ENCODE measurements around the gene NOVA1. TPM values are rescaled to one million over a fixed set of nuclear protein-coding genes. Genes with fewer than 3 reads are reported as not detected.

Gene NOVA1
- total RNA-seq, 2 experiments from 2014 or later, result not detected

DNA sequence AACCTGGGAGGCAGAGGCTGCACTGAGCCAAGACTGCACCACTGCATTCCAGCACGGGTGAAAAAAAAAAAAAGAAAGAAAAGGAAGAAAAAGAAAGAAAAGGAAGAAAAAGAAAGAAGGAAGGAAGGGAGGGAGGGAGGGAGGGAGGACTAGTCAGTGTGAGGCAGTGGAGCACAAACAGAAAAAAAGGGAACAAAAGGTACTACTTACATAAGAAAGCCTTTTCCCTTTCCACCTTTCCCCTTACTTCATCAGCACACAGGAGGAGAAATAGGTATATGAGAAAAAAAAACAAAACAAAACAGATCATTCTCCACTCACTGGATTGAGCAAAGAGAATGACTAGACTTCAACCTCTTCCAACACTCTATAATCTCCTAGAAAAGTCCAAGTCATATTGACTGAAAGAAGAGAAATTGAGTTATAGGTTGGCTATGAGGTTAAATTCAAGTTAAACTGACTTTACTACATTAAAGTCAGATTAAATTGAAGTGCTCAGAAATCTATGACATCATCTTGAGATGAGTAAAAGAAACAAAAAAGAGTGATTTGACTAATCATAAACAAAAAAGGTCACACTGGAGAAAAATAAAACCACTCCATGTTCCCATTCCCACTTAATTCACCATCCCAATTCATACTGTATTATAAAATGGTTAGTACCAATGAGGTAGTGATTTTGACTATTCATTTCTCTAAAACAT is 43.6 kb downstream of the NOVA1 start:
- Mint-ChIP-seq H3K9me3 (peaks cover 14% of the 10 kb centered on the region), H3K4me3 (no peak overlapping the region), H3K4me1 (ENCODE audit: low read depth) (no peaks in the 10 kb centered on the region), H3K36me3 (no peaks in the 10 kb centered on the region), H3K27me3 (no peaks in the 10 kb centered on the region), H3K27ac (no peak overlapping the region)
- intact Hi-C loops (cut with micrococcal nuclease), result no loop called here
- no peak for DNase-seq
- ChIA-PET POLR2A (no interaction called here), CTCF (no interaction called here)

DNA sequence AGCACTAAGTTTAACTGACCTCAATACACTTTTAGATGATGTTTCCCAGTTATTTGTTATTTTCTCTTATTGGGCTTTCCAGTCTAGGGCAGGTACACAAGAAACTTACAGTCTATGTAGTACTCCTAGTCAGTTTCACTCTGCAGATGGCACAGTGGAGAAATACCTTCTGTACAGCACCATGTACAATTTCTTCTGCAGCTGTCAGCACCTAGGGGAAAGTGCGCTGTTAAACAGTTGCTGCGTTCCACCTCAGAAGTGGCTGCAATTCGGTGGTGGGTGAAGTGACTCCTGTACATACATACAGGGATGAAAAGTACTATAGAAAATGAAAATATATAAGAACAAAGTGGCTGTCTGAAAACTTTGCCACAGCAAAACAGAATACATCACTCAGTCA is 48.3 kb downstream of the NOVA1 start:
- H3K4me3 Mint-ChIP-seq, result no peak overlapping the region
- no peaks in the 10 kb centered on the region for H3K36me3 Mint-ChIP-seq
- ChIA-PET CTCF (no interaction called here), POLR2A (no interaction called here)
- H3K27ac Mint-ChIP-seq, result no peak overlapping the region
- H3K4me1 Mint-ChIP-seq (ENCODE audit: low read depth), result no peaks in the 10 kb centered on the region
- H3K27me3 Mint-ChIP-seq, result no peaks in the 10 kb centered on the region
- intact Hi-C loops (cut with micrococcal nuclease), result no loop called here
- DNase-seq, result no peak
- H3K9me3 Mint-ChIP-seq, result peaks cover 9% of the 10 kb centered on the region

DNA sequence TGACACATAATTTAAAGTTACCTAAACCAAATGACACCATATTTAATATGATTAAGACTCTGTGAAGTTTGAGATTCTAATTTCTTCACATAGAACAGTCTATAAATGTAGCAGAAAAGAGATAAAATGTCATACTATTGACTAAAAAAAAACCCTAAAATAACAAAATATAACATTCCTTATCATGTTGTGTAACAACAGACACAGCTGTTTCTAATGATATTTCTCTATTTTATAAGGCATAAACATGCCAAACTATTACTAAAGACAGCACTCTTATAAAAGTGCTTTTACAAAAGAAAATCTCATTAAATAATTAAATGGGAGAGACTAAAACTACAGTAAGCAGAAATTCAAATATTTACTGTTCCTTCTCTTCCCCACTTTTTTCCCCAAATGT is 49.4 kb downstream of the NOVA1 start:
- no peaks in the 10 kb centered on the region for H3K27me3 Mint-ChIP-seq
- H3K4me3 Mint-ChIP-seq, result no peak overlapping the region
- ChIA-PET CTCF (no interaction called here), POLR2A (no interaction called here)
- peaks cover 14% of the 10 kb centered on the region for H3K9me3 Mint-ChIP-seq
- DNase-seq, result no peak
- no peaks in the 10 kb centered on the region for H3K4me1 Mint-ChIP-seq (ENCODE audit: low read depth)
- intact Hi-C loops (cut with micrococcal nuclease), result no loop called here
- H3K36me3 Mint-ChIP-seq, result no peaks in the 10 kb centered on the region
- H3K27ac Mint-ChIP-seq, result no peak overlapping the region

DNA sequence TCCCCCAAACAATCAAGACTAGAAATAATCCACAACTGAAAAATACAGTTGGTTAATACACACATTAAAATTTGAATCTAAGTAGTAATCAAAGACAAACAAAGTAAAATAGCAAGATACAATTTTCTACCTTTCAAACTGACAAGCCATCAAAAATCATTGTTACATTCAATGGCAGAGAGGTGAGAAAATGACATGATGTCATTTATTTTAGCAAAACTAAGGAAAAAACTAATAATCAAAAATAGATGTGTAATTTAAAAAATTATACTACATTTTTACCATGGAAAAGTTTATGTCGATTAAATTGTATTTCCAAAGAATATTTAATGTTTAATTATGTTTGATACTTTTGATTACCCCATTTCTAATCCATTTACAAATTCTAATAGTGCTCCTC is 59.7 kb downstream of the NOVA1 start:
- peaks cover 14% of the 10 kb centered on the region for H3K9me3 Mint-ChIP-seq
- ChIA-PET CTCF (no interaction called here), POLR2A (no interaction called here)
- DNase-seq, result no peak
- intact Hi-C loops (cut with micrococcal nuclease), result no loop called here
- no peak overlapping the region for H3K4me3 Mint-ChIP-seq
- H3K27me3 Mint-ChIP-seq, result no peaks in the 10 kb centered on the region
- H3K36me3 Mint-ChIP-seq, result no peaks in the 10 kb centered on the region
- no peak overlapping the region for H3K27ac Mint-ChIP-seq
- no peaks in the 10 kb centered on the region for H3K4me1 Mint-ChIP-seq (ENCODE audit: low read depth)

DNA sequence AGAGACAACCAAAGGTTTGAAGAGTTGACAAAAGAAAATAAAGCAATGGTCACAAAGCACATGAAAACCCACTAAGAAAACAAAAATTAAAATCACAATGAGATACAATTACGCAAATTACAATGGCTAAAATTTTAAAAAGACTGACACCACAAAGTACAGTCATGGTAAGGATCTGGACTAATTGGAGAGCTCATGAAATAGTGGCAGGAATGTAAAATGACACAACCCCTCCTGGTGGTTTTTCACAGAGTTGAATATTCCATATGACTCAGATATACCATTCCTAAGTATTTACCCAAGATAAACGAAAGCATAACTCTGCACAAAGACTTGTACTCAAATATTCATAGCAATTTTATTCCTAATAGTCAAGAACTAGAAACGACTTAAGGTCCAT is 65.9 kb downstream of the NOVA1 start:
- ChIA-PET POLR2A (no interaction called here), CTCF (no interaction called here)
- Mint-ChIP-seq H3K27ac (no peak overlapping the region), H3K4me1 (ENCODE audit: low read depth) (no peaks in the 10 kb centered on the region), H3K9me3 (peaks cover 34% of the 10 kb centered on the region), H3K36me3 (no peaks in the 10 kb centered on the region), H3K27me3 (no peaks in the 10 kb centered on the region), H3K4me3 (no peak overlapping the region)
- intact Hi-C loops (cut with micrococcal nuclease), result no loop called here
- no peak for DNase-seq

DNA sequence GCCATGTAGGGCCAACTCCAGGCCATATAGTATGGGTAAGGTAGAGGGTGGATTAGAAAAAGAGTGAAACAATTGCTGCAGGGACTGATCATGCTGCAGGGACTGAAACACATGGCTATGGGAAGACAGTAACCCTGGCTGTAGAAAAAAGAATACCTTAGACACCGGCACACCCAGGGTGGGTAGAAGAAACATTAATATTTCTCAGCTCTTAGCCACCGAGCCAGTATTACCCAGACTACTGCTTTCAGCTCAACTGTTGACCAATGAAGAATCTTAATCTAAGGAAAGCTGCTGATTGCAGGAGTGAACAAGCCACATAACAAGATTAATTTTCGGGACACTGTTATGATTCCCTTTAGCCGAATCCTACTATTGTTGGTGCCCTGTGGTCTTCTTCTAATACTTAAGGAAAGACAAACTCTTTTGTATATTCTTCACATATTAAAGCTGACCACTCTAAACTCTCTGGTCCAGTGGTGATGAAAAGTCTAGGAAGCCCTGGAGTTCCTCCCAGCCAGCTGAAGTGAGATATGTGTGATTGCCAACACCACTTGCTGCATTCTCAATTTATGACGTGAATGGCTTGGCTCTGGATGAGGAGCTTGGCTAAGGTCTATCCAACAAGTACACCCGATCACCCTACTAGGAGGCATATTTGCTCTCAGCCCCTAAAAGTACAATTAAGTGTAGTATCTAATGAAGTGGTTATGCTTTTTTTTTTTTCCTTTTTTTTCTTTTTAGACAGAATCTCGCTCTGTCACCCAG is 69.2 kb downstream of the NOVA1 start:
- Mint-ChIP-seq H3K27me3 (no peaks in the 10 kb centered on the region), H3K27ac (no peak overlapping the region), H3K4me1 (ENCODE audit: low read depth) (no peaks in the 10 kb centered on the region), H3K9me3 (peaks cover 31% of the 10 kb centered on the region), H3K36me3 (no peaks in the 10 kb centered on the region), H3K4me3 (no peak overlapping the region)
- POLR2A ChIA-PET, result no interaction called here
- CTCF ChIA-PET, result no interaction called here
- intact Hi-C loops (cut with micrococcal nuclease), result no loop called here
- no peak for DNase-seq

DNA sequence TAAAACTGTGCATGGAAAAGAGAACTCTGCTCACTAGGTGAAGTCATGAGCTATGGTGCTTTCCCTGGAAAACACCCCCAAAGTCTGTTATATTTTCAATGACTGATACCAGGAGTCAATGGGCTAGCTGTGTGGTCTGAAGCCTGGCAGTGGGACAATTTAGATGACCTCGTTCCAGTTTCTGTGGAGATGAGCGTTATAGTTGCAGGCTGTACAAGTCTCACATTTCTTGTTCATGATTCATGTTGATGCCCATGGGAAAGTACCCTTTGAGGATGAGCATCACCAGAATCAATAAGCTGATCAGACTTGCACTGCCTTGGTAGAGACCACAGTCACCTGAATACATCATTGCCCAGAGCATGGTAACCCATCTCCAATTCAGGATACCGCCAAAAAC is 70.7 kb downstream of the NOVA1 start:
- Mint-ChIP-seq H3K27me3 (no peaks in the 10 kb centered on the region), H3K27ac (no peak overlapping the region), H3K4me1 (ENCODE audit: low read depth) (no peaks in the 10 kb centered on the region), H3K4me3 (no peak overlapping the region), H3K9me3 (peaks cover 35% of the 10 kb centered on the region), H3K36me3 (no peaks in the 10 kb centered on the region)
- ChIA-PET POLR2A (no interaction called here), CTCF (no interaction called here)
- no peak for DNase-seq
- intact Hi-C loops (cut with micrococcal nuclease), result no loop called here

DNA sequence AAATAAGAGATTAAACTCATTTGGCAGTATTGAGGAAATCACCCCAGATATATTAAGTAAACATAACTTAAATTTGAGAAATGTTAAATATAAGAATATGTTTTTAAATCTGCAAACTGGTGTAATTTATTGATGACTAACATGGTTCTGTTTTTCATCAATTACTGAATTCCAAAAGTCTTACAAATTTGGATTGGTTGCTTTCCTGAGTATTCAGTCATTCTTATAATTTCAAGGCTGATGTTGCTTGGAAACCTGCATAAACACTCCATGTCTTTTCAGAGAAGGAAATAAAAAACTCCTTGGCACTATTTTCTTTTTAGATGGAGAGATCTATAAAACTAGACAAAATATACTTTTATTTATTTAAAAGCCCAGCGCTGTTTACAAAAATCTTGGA is 71.7 kb downstream of the NOVA1 start:
- DNase-seq, result no peak
- Mint-ChIP-seq H3K36me3 (no peaks in the 10 kb centered on the region), H3K27ac (no peak overlapping the region), H3K4me3 (no peak overlapping the region), H3K27me3 (no peaks in the 10 kb centered on the region), H3K9me3 (peaks cover 30% of the 10 kb centered on the region), H3K4me1 (ENCODE audit: low read depth) (no peaks in the 10 kb centered on the region)
- ChIA-PET POLR2A (no interaction called here), CTCF (no interaction called here)
- intact Hi-C loops (cut with micrococcal nuclease), result no loop called here

DNA sequence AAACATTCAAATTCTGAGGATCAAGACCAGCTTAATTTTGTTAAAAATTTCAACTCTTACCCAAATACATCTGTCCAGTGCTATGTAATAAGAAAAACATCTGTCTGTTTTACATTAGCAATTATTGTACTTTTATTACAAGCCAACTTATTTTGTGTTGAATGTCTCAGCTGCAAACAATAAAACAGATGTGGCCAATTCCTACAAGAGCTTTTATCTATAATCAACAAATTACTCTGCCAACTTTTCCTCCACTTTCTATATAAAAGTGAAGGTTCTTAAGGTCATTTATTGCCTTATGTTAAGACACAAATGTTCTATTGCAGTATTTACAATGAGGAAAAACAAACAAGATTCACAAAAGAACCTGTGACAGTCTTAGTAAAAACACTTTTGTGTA is 72.7 kb downstream of the NOVA1 start:
- H3K4me3 Mint-ChIP-seq, result no peak overlapping the region
- intact Hi-C loops (cut with micrococcal nuclease), result no loop called here
- ChIA-PET POLR2A (no interaction called here), CTCF (no interaction called here)
- H3K27me3 Mint-ChIP-seq, result no peaks in the 10 kb centered on the region
- no peaks in the 10 kb centered on the region for H3K4me1 Mint-ChIP-seq (ENCODE audit: low read depth)
- peaks cover 30% of the 10 kb centered on the region for H3K9me3 Mint-ChIP-seq
- no peaks in the 10 kb centered on the region for H3K36me3 Mint-ChIP-seq
- no peak overlapping the region for H3K27ac Mint-ChIP-seq
- no peak for DNase-seq

DNA sequence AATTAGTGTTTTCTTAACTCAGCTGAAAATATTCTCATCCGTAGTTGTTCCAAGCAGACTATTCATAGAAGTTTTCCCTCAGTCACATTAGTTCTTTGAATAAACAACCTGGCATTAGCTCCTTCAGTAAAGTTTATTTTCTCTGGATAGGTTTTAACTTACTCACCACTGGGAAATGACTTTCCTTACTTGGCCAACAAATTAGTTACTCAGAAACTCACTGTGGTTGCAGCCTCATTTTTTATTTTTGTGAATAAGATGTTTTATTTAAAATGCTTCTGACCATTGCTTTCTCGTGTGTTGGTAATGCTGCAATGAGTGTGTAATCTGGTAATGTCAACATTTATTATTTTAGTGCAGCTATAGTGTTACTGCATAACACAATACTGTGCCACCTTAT is 74.9 kb downstream of the NOVA1 start:
- Mint-ChIP-seq H3K4me3 (no peak overlapping the region), H3K36me3 (no peaks in the 10 kb centered on the region), H3K27me3 (no peaks in the 10 kb centered on the region), H3K9me3 (peaks cover 22% of the 10 kb centered on the region), H3K4me1 (ENCODE audit: low read depth) (no peaks in the 10 kb centered on the region), H3K27ac (no peak overlapping the region)
- ChIA-PET POLR2A (no interaction called here), CTCF (no interaction called here)
- DNase-seq, result no peak
- intact Hi-C loops (cut with micrococcal nuclease), result no loop called here

DNA sequence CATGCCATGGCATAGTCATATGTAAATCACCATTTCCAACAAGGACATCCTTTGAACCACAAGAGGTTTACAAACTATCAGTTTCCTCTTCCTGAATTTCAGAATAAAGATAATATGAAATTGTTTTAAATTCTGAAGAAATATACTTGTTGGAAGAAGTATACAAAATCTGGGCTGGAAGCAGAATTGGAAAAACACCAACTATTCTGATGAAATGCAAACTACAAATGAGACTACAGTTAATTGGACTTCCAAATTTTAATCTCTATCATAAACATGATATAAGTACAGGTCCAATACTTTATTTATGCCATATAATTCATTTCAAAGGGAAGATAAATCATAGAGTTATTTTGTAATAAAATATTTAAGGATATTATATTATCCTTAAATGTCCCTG is 80.1 kb downstream of the NOVA1 start:
- no peaks in the 10 kb centered on the region for H3K4me1 Mint-ChIP-seq (ENCODE audit: low read depth)

DNA sequence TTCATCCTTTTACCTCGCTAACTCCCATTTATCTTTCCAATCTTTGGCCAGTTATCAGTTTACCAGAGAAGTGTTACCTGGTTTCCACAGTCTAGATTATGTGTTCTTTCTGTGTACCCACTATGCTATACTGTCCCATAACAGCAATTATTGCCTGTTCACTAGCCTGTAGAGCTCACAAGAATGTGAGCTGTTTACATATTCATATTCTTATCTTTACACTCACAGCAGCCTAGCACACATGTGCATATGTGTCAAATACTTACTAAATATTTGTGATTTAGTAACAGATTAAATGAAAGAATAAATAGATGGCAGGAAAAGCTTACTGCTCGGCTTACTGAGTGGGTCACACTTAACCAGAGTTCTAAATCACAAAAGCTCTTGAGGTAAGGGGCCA is 97.8 kb downstream of the NOVA1 start:
- Mint-ChIP-seq H3K4me3 (no peak overlapping the region), H3K4me1 (ENCODE audit: low read depth) (no peaks in the 10 kb centered on the region), H3K9me3 (peaks cover 21% of the 10 kb centered on the region), H3K27me3 (no peaks in the 10 kb centered on the region), H3K27ac (no peak overlapping the region), H3K36me3 (no peaks in the 10 kb centered on the region)
- ChIA-PET POLR2A (no interaction called here), CTCF (no interaction called here)
- intact Hi-C loops (cut with micrococcal nuclease), result no loop called here
- no peak for DNase-seq

More for the DNA sequence above, 80.1 kb downstream of the NOVA1 start:
- intact Hi-C loops (cut with micrococcal nuclease), result no loop called here
- ChIA-PET CTCF (no interaction called here), POLR2A (no interaction called here)
- H3K4me3 Mint-ChIP-seq, result no peak overlapping the region
- no peaks in the 10 kb centered on the region for H3K27me3 Mint-ChIP-seq
- no peaks in the 10 kb centered on the region for H3K36me3 Mint-ChIP-seq
- DNase-seq, result no peak
- H3K27ac Mint-ChIP-seq, result no peak overlapping the region
- H3K9me3 Mint-ChIP-seq, result peaks cover 18% of the 10 kb centered on the region

DNA sequence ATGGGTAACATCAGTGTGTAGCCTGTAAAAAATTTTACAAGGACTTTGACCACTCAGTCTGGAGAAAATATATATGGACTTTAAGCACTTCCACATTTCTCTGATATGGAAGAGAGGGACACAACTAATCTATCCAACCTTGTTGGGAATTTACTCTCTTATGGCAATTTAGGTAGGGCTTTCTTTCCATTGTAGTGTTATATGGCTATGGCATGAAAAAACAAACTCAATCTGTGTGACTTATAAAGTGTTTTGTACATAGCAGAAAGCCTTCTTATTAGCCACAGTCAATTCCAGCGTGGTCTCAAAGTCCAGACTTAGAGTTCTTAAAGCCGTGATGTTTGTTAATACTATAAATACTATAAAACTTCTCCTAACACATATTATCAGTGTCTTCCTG is 98.3 kb downstream of the NOVA1 start:
- H3K9me3 Mint-ChIP-seq, result peaks cover 17% of the 10 kb centered on the region
- H3K4me1 Mint-ChIP-seq (ENCODE audit: low read depth), result no peaks in the 10 kb centered on the region
- ChIA-PET CTCF (no interaction called here), POLR2A (no interaction called here)
- H3K27me3 Mint-ChIP-seq, result no peaks in the 10 kb centered on the region
- H3K4me3 Mint-ChIP-seq, result no peak overlapping the region
- H3K36me3 Mint-ChIP-seq, result no peaks in the 10 kb centered on the region
- no peak overlapping the region for H3K27ac Mint-ChIP-seq
- intact Hi-C loops (cut with micrococcal nuclease), result no loop called here
- DNase-seq, result no peak

All from activated CD4-positive, alpha-beta memory T cell treated with anti-CD3 and anti-CD28 coated beads for 36 hours (primary cell).